Prostate gland (tissue), 2 donors: ENCODE measurements around the gene CCDC83.

ENCODE experiments used
- CTCF ChIP-seq, 4 experiments: fragments of 200-600 bp in 2 of 4; fragments of 450-650 bp in 2 of 4; sonication (generic) in 2 of 4; IDR thresholded peaks; 1 replicate in 3 of 4; 2 replicates in 1 of 4; pipeline ENCODE4 v1.5.1; 2016 to 2019; ENCODE audit warnings: antibody characterized with exemption in 4 of 4, mild to moderate bottlenecking in 2 of 4, moderate library complexity in 2 of 4
- POLR2A ChIP-seq: fragments of 450-650 bp; IDR thresholded peaks from one replicate; pipeline ENCODE4 v1.6.1; 2016; ENCODE audit warnings: antibody characterized with exemption, mild to moderate bottlenecking
- POLR2AphosphoS5 ChIP-seq: sonication (generic); formaldehyde crosslinking; IDR thresholded peaks from one replicate; pipeline ENCODE4 v1.6.1; 2017; ENCODE audit warnings: antibody characterized with exemption

DNA sequence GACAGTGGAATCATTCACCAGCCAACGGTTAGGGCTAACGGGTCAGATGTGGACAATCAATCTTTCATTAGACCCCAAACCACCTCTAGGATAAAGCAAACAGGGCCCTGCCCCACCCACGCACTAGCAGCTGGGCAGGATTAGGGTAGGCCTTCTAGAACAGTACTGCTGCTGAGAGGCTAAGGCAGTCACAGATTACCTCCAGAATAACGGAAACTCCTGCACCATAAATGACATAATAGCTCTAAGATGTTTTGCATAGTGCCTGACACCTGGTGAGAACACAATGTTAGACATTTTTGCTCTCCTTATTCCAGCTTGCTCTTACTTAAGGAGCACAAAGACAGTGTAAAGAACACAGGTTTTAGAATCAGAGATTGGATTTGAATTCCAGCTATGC, 46.0 kb upstream of the CCDC83 start:
- no peak for TF ChIP-seq CTCF (IDR thresholded peaks at IDR 0.05)
- no peak for TF ChIP-seq POLR2A
- no peak for TF ChIP-seq POLR2AphosphoS5
